ENCODE results near the gene TBX4.

TBX4 gene

GRCh38 chr17:61533797-61534196 lies 81.6 kb downstream of the TBX4 start:
- DNase-seq: no peak

DNA sequence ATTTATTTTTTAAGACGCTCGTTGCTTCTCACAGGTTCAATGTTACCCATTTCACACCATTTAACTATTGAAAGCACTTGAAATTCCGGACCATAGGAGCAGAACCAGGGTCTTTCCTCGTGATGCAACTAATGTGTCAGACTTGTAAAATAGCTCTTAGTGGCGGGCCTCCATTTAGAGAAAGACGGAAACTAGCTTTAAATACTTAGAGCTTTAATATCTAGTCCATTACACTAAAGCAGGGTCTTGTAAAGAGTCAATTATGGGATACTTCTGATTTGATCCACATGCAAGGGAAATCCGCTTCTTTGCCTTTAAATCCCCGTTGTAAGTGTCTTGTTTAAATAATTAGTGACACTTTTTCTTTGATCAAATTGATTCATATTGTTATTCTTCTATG lies 82.2 kb downstream of the TBX4 start:
- DNase-seq: no peak

Data from HCEC 1CT (cell line).